Sigmoid colon (tissue), 4 donors: Measurements from ENCODE around the gene JAZF1.

Experiments
- CTCF ChIP-seq, 4 experiments: fragments of 450-650 bp in 3 of 4; fragments of 200-600 bp in 1 of 4; IDR thresholded peaks; one replicate each; pipeline ENCODE4 v1.5.1; 2016 to 2019; ENCODE audit warnings: antibody characterized with exemption in 4 of 4, mild to moderate bottlenecking in 3 of 4, moderate library complexity in 2 of 4
- POLR2A ChIP-seq, 2 donors: fragments of 450-650 bp; IDR thresholded peaks; one replicate each; pipeline ENCODE4 v1.6.1; 2016; ENCODE audit warnings: antibody characterized with exemption in 2 of 2, mild to moderate bottlenecking in 2 of 2, moderate library complexity in 2 of 2
- POLR2AphosphoS5 ChIP-seq, 4 donors: sonication (generic); formaldehyde crosslinking; IDR thresholded peaks; one replicate each; pipeline ENCODE4 v1.6.1; 2017; ENCODE audit warnings: antibody characterized with exemption in 4 of 4

GRCh38 chr7:28177836-28178235, 2.8 kb downstream of the JAZF1 start:
- TF ChIP-seq CTCF (IDR thresholded peaks at IDR 0.05) (no peak), POLR2A (IDR thresholded peaks at IDR 0.05) (no peak), POLR2AphosphoS5 (IDR thresholded peaks at IDR 0.05) (no peak)
